Measurements from ENCODE around the gene EYS.
"Not testable (repeated sequence)": the region's sequence is repeated elsewhere in the genome, so short reads cannot be mapped to it uniquely, and the experiment has no call there.

The EYS gene

GRCh38 chr6:65537600-65537999, 169.4 kb downstream of the EYS start:
- H3K27ac ChIP-seq: no peak overlapping the region
- TF ChIP-seq CTCF (conservative IDR thresholded peaks at IDR 0.05): no peak
- no peak for TF ChIP-seq ZFX (IDR thresholded peaks at IDR 0.05)

GRCh38 chr6:65531533-65531932, 175.5 kb downstream of the EYS start:
- TF ChIP-seq ZFX (IDR thresholded peaks at IDR 0.05) (no peak), CTCF (conservative IDR thresholded peaks at IDR 0.05) (no peak)
- no peak overlapping the region for H3K27ac ChIP-seq

- no peak overlapping the region for H3K27ac ChIP-seq
- TF ChIP-seq ZFX (IDR thresholded peaks at IDR 0.05): no peak
- TF ChIP-seq CTCF (conservative IDR thresholded peaks at IDR 0.05): no peak
Observed at GRCh38 chr6:65524232-65524631, 182.8 kb downstream of the EYS start.

GRCh38 chr6:65505736-65506135, 201.3 kb downstream of the EYS start:
- TF ChIP-seq ZFX (IDR thresholded peaks at IDR 0.05) (no peak), CTCF (conservative IDR thresholded peaks at IDR 0.05) (no peak)
- H3K27ac ChIP-seq: no peak overlapping the region

GRCh38 chr6:65501045-65501444, 206.0 kb downstream of the EYS start:
- H3K27ac ChIP-seq: no peak overlapping the region
- TF ChIP-seq CTCF (conservative IDR thresholded peaks at IDR 0.05): no peak

GRCh38 chr6:65483652-65484051, 223.4 kb downstream of the EYS start:
- not testable (repeated sequence) for H3K27ac ChIP-seq

GRCh38 chr6:65469650-65470049, 237.4 kb downstream of the EYS start:
- H3K27ac ChIP-seq: no peak overlapping the region
- no peak for TF ChIP-seq CTCF (conservative IDR thresholded peaks at IDR 0.05)

- no peak for TF ChIP-seq CTCF (conservative IDR thresholded peaks at IDR 0.05)
- no peak for TF ChIP-seq ZFX (IDR thresholded peaks at IDR 0.05)
- H3K27ac ChIP-seq: no peak overlapping the region
Observed at GRCh38 chr6:65468307-65468706, 238.7 kb downstream of the EYS start.

Data from C4-2B (cell line).